ENCODE results near the gene CHRNA3. TPM values are rescaled to one million over a fixed set of nuclear protein-coding genes. Genes with fewer than 3 reads are reported as not detected.
A peak's percentile ranks its signal among the peaks of the same experiment; 100 is the strongest.

Gene CHRNA3
- total RNA-seq (not detected), polyA plus RNA-seq (under 1 TPM in 2 of 4 donors, not detected in 2; 0.13 to 0.52 TPM)

DNA sequence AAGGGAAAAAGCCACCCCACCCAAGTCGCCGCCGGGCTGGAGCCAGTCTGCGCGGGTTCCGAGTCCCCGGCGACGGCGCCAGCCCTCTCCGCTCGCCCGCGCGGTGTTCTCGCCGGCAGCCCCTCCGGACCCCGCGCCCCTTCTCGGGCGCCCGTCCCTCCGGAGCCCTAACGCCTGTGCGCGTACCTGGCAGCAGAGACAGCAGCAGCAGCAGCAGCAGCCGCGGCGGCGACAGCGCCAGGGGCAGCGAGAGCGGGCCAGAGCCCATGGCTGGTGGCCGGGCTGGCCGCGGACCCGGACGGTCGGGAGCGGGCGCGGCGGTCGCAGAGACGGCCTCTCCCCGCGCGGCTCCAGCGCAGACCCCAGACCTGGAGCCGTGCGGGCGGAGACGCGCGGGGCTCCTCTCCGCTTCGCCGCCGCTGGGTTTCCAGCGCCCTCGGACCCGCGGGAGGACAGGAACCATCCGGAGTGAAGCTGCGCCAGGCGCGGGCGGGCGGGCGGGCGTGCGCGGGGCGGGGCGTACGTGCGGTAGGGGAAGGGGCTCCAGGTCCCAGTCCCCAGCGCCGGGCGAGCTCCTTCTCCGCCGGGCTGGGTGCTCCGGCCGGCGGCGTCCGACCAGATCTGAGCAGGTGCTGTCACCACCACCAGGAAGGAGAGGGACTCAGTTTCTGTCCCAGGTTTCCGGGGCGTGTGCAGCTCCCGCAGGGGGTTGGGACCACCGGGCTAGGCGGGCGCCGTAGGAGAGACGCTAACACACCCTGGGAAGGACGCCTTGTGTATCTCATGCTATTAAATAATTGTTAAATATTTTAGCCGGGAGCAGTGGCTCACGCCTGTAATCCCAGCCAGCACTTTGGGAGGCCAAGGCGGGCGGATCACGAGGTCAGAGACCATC, at the start of gene CHRNA3:
Gene CHRNA3 (minus strand): TSS at position 470 of the 895 bp plus-strand sequence. CDS start 202 bp downstream, at position 268.
- Mint-ChIP-seq H3K27me3 (peaks cover 44% of the 10 kb centered on the region), H3K27ac (no peak within 1 kb of the TSS), H3K4me3 (peak within 1 kb of the TSS in 1 of 4 donors; percentile 52), H3K4me1 (peaks cover 0 to 18% (median 4%) of the 10 kb centered on the region in 4 donors), H3K9me3 (no peaks in the 10 kb centered on the region), H3K36me3 (no peaks in the 10 kb centered on the region)
- no peak within 1 kb of the TSS for H3K27ac ChIP-seq (ENCODE audit: insufficient read depth, low read length, poor library complexity, severe bottlenecking)
- peaks cover 7% of the 10 kb centered on the region for H3K4me1 ChIP-seq (ENCODE audit: control insufficient read depth, insufficient read depth, low read length, poor library complexity, severe bottlenecking)
- no peaks in the 10 kb centered on the region for H3K36me3 ChIP-seq (ENCODE audit: control insufficient read depth, insufficient read depth, low read length)
- no peak for DNase-seq
- H3K4me3 ChIP-seq (ENCODE audit: low read depth, low read length) = no peak within 1 kb of the TSS
- no peaks in the 10 kb centered on the region for H3K9me3 ChIP-seq (ENCODE audit: control insufficient read depth in 2 of 2, low read length in 2 of 2)
- no peak for ATAC-seq (ENCODE audit: low read depth in 2 of 2)
- H3K27me3 ChIP-seq (ENCODE audit: control insufficient read depth, insufficient read depth, low read length) = peaks cover 15% of the 10 kb centered on the region

DNA sequence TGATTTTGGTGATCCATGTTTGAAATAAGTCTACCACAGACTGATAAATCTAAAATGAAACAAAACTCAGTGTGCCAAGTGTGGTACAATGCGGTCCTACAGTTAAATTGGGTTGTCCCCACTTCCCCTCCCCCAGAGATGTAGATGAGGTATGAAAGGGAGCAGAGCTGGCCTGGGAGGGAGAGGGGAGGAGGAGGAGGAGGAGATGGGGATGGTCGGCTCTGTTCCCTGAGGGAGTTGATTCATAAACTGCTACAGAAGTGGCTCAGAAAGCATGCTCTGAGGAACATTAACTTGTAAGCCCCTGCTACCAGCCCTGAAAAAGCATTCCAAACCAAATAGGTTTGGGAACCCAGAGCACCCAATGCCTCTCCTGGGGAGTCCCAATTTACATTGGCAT, 48.2 kb upstream of the CHRNA3 start:
- no peaks in the 10 kb centered on the region for H3K4me1 Mint-ChIP-seq
- H3K4me3 ChIP-seq (ENCODE audit: low read depth, low read length) = no peak overlapping the region
- no peak overlapping the region for H3K4me3 Mint-ChIP-seq
- H3K27ac Mint-ChIP-seq = no peak overlapping the region
- no peak for ATAC-seq (ENCODE audit: low read depth in 2 of 2)
- peaks cover 16% of the 10 kb centered on the region for H3K27me3 Mint-ChIP-seq
- H3K9me3 Mint-ChIP-seq = no peaks in the 10 kb centered on the region
- no peaks in the 10 kb centered on the region for H3K27me3 ChIP-seq (ENCODE audit: control insufficient read depth, insufficient read depth, low read length)
- DNase-seq = no peak
- no peaks in the 10 kb centered on the region for H3K36me3 Mint-ChIP-seq
- H3K9me3 ChIP-seq (ENCODE audit: control insufficient read depth in 2 of 2, low read length in 2 of 2) = no peaks in the 10 kb centered on the region
- H3K4me1 ChIP-seq (ENCODE audit: control insufficient read depth, insufficient read depth, low read length, poor library complexity, severe bottlenecking) = no peaks in the 10 kb centered on the region
- H3K36me3 ChIP-seq (ENCODE audit: control insufficient read depth, insufficient read depth, low read length) = no peaks in the 10 kb centered on the region
- no peak overlapping the region for H3K27ac ChIP-seq (ENCODE audit: insufficient read depth, low read length, poor library complexity, severe bottlenecking)

DNA sequence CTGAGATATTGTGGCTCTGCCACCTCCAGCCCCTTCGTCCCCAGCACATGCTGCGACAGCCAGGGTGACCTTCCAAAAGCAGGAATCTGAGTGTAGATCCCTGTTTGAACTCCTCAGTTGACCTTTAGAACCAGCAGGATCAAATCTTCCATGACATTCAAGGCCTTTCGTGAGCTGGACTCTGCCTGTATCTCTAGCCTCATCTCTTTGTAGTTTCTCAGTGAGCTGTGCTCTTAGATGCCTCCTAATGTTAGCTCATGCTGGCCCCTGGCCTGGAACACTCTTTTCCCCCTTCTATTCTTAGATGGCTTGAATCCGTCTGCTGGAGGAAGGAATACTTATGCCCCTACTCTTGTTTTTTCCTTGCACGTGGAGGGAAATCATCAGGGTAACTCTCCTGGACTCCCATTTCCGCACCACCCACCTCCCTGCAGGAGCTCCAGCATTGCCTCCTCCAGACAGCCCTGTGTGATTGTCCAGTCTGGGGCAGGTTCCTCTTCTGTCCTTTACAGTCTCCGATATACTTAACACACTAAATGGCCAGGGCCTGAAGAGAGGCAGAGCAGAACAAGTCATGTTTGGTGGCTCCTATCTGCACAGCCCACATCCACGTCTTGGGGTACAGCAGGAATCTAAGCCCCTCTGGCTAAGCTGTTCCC, 46.9 kb upstream of the CHRNA3 start:
- Histone ChIP-seq H3K4me1 (ENCODE audit: control insufficient read depth, insufficient read depth, low read length, poor library complexity, severe bottlenecking) (no peaks in the 10 kb centered on the region), H3K27me3 (ENCODE audit: control insufficient read depth, insufficient read depth, low read length) (no peaks in the 10 kb centered on the region), H3K36me3 (ENCODE audit: control insufficient read depth, insufficient read depth, low read length) (no peaks in the 10 kb centered on the region), H3K4me3 (ENCODE audit: low read depth, low read length) (no peak overlapping the region), H3K9me3 (ENCODE audit: control insufficient read depth in 2 of 2, low read length in 2 of 2) (no peaks in the 10 kb centered on the region), H3K27ac (ENCODE audit: insufficient read depth, low read length, poor library complexity, severe bottlenecking) (no peak overlapping the region)
- H3K27ac Mint-ChIP-seq = peak overlapping the region in 1 of 3 donors; percentile 72
- H3K27me3 Mint-ChIP-seq = peaks cover 13% of the 10 kb centered on the region
- H3K4me3 Mint-ChIP-seq = no peak overlapping the region
- H3K9me3 Mint-ChIP-seq = no peaks in the 10 kb centered on the region
- ATAC-seq (ENCODE audit: low read depth in 2 of 2) (no peak), DNase-seq (no peak)
- H3K4me1 Mint-ChIP-seq = no peaks in the 10 kb centered on the region
- H3K36me3 Mint-ChIP-seq = no peaks in the 10 kb centered on the region

DNA sequence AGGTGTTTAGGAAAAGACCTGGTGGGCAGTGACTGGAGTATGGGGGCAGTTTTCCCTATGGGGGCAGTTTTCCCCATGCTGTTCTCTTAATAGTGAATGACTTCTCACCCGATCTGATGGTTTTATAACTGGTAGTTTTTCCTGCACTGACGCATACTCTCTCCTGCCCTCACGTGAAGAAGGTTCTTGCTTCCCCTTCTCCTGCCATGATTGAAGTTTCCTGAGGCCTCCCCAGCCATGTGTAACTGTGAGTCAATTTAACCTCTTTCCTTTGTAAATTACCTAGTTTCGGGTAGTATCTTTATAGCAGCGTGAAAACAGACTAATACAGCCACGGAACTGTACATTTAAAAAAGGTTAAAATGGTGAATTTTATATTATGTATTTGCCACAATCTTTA, 45.2 kb upstream of the CHRNA3 start:
- no peaks in the 10 kb centered on the region for H3K4me1 ChIP-seq (ENCODE audit: control insufficient read depth, insufficient read depth, low read length, poor library complexity, severe bottlenecking)
- Mint-ChIP-seq H3K4me1 (no peaks in the 10 kb centered on the region), H3K27me3 (peaks cover 15% of the 10 kb centered on the region), H3K27ac (no peak overlapping the region), H3K36me3 (no peaks in the 10 kb centered on the region), H3K9me3 (no peaks in the 10 kb centered on the region), H3K4me3 (no peak overlapping the region)
- no peak overlapping the region for H3K4me3 ChIP-seq (ENCODE audit: low read depth, low read length)
- no peaks in the 10 kb centered on the region for H3K9me3 ChIP-seq (ENCODE audit: control insufficient read depth in 2 of 2, low read length in 2 of 2)
- no peaks in the 10 kb centered on the region for H3K36me3 ChIP-seq (ENCODE audit: control insufficient read depth, insufficient read depth, low read length)
- no peak for DNase-seq
- no peak overlapping the region for H3K27ac ChIP-seq (ENCODE audit: insufficient read depth, low read length, poor library complexity, severe bottlenecking)
- ATAC-seq (ENCODE audit: low read depth in 2 of 2) = no peak
- no peaks in the 10 kb centered on the region for H3K27me3 ChIP-seq (ENCODE audit: control insufficient read depth, insufficient read depth, low read length)

DNA sequence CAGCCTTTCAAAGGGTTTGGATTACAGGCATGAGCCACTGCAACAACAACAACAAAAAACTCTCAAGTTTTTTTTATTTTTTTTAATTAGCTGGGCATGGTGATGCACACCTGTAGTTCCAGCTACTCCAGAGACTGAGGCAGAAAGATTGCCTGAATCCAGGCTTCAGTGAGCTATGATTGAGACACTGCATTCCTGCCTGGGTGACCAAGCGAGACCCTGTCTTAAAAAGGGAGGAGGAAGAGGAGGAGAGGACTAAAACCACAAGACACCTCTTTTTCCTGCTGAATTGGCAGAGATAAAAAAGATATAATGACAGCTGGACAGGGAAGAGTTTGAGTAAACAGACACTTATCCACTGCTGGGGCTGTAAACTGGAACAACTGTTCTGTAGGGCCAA, 42.9 kb upstream of the CHRNA3 start:
- DNase-seq (no peak), ATAC-seq (ENCODE audit: low read depth in 2 of 2) (no peak)
- no peaks in the 10 kb centered on the region for H3K36me3 Mint-ChIP-seq
- Histone ChIP-seq H3K27me3 (ENCODE audit: control insufficient read depth, insufficient read depth, low read length) (no peaks in the 10 kb centered on the region), H3K4me3 (ENCODE audit: low read depth, low read length) (no peak overlapping the region), H3K4me1 (ENCODE audit: control insufficient read depth, insufficient read depth, low read length, poor library complexity, severe bottlenecking) (no peaks in the 10 kb centered on the region), H3K9me3 (ENCODE audit: control insufficient read depth in 2 of 2, low read length in 2 of 2) (no peaks in the 10 kb centered on the region), H3K36me3 (ENCODE audit: control insufficient read depth, insufficient read depth, low read length) (no peaks in the 10 kb centered on the region), H3K27ac (ENCODE audit: insufficient read depth, low read length, poor library complexity, severe bottlenecking) (no peak overlapping the region)
- no peaks in the 10 kb centered on the region for H3K9me3 Mint-ChIP-seq
- H3K4me3 Mint-ChIP-seq = no peak overlapping the region
- no peaks in the 10 kb centered on the region for H3K4me1 Mint-ChIP-seq
- H3K27ac Mint-ChIP-seq = no peak overlapping the region
- peaks cover 20% of the 10 kb centered on the region for H3K27me3 Mint-ChIP-seq

DNA sequence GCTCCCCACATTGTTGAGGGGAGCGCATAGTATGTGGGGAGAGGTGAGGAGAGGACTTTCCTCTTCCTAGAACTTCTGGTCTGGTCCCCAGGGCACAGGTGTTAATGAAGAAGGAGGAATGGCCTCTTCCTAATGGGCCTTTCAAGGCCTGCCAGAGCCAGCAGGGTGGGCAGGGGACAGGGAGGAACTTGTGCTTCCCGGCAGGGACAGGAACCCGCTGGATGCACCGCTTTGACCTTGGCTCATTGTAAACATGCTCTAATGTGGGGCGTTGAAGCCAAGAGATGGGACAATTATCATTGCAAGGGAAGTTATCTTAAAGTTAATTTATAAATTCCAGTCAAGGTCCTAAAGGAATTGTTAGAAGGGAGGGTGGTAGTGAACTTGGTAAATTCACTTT, 41.2 kb upstream of the CHRNA3 start:
- Mint-ChIP-seq H3K9me3 (no peaks in the 10 kb centered on the region), H3K27me3 (peaks cover 24% of the 10 kb centered on the region), H3K4me1 (no peaks in the 10 kb centered on the region), H3K27ac (no peak overlapping the region), H3K4me3 (no peak overlapping the region), H3K36me3 (no peaks in the 10 kb centered on the region)
- no peak for DNase-seq
- no peaks in the 10 kb centered on the region for H3K9me3 ChIP-seq (ENCODE audit: control insufficient read depth in 2 of 2, low read length in 2 of 2)
- H3K27me3 ChIP-seq (ENCODE audit: control insufficient read depth, insufficient read depth, low read length) = no peaks in the 10 kb centered on the region
- H3K27ac ChIP-seq (ENCODE audit: insufficient read depth, low read length, poor library complexity, severe bottlenecking) = no peak overlapping the region
- H3K4me3 ChIP-seq (ENCODE audit: low read depth, low read length) = no peak overlapping the region
- no peak for ATAC-seq (ENCODE audit: low read depth in 2 of 2)
- H3K4me1 ChIP-seq (ENCODE audit: control insufficient read depth, insufficient read depth, low read length, poor library complexity, severe bottlenecking) = no peaks in the 10 kb centered on the region
- H3K36me3 ChIP-seq (ENCODE audit: control insufficient read depth, insufficient read depth, low read length) = no peaks in the 10 kb centered on the region

DNA sequence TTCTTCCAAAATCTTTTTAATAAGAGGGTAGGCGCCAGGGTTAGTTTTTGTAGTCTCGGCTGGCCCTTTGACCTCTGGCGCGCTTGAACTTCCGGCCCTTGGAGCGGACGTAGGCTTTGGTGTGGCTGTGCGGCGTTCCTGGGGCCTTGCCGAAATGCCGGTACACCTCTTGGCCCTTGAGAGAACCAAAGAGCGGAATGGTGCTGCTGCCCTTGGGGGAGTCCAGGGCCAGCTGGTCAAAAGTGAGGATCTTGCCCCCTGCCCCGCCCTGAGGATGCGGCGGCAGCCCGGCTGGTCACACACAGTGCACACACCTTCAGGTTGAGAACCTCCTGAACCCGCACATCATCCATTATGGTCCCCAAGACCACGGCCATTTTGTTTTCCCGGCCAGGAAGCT, 40.2 kb upstream of the CHRNA3 start:
- H3K4me3 Mint-ChIP-seq = no peak overlapping the region
- H3K9me3 ChIP-seq (ENCODE audit: control insufficient read depth in 2 of 2, low read length in 2 of 2) = no peaks in the 10 kb centered on the region
- H3K27ac ChIP-seq (ENCODE audit: insufficient read depth, low read length, poor library complexity, severe bottlenecking) = no peak overlapping the region
- H3K27ac Mint-ChIP-seq = no peak overlapping the region
- ATAC-seq (ENCODE audit: low read depth in 2 of 2) (no peak), DNase-seq (no peak)
- H3K4me1 ChIP-seq (ENCODE audit: control insufficient read depth, insufficient read depth, low read length, poor library complexity, severe bottlenecking) = no peaks in the 10 kb centered on the region
- no peak overlapping the region for H3K4me3 ChIP-seq (ENCODE audit: low read depth, low read length)
- H3K36me3 ChIP-seq (ENCODE audit: control insufficient read depth, insufficient read depth, low read length) = no peaks in the 10 kb centered on the region
- H3K4me1 Mint-ChIP-seq = no peaks in the 10 kb centered on the region
- no peaks in the 10 kb centered on the region for H3K9me3 Mint-ChIP-seq
- H3K27me3 ChIP-seq (ENCODE audit: control insufficient read depth, insufficient read depth, low read length) = no peaks in the 10 kb centered on the region
- peaks cover 29% of the 10 kb centered on the region for H3K27me3 Mint-ChIP-seq
- H3K36me3 Mint-ChIP-seq = no peaks in the 10 kb centered on the region

Measured in CD4-positive, CD25-positive, alpha-beta regulatory T cell (primary cell).